HTERT RPE-1 (cell line): ENCODE data around the gene FAM78B.

Experiments
- in situ Hi-C: fragments of 300-500 bp; cut with MboI; formaldehyde crosslinking; loops from 4 replicates; pipeline ENCODE4 v1.14.3; 2020; ENCODE audit warnings: low sequenced_read_pairs

FAM78B gene

DNA sequence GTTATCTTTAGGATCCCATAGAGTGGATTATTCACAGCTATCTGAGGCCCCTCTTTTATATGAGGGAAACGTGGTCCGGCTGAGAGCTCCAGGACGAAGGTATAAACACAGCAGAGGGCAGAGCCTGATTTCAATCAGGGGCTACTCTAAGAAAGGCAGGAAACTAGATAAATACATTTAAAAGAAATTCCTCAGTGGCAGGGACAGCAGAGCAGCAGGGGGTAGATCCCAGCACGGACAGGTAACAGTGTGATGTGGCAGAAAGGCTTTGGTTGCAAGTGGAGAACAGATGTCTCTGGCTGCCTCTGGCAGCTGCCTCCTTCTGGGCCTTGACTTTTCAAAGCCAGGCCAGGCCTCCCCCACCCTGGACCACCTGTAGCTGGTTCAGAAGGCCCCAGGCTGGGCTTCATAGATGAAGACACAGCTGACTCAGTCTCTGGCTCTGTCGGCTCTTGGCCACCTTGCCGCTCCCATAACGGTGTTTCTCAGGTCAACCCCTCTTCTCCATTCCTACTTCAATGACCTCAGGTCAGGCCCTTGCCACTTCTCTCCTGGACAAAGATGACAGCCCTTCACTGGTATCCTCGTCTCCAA, 43.8 kb downstream of the FAM78B start:
- in situ Hi-C loops: no loop called here

DNA sequence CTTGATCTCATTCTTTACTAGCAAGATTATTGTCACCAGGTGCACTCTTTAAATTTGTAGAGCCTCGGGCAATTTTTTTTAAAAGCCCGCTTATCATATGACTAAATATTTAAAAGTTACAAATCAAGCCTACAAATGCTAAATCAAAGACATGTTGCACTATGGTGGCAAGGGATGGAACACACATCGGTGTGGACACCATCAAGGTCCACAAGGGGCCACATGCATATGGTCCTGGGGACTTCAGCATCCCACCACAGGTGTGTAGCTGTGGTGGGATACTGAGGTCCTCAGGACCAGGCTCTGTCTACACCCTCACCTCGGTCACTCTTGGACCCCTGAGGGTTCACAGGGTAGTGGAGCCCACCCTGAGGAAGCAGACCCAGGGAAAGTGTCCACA, 45.8 kb downstream of the FAM78B start:
- in situ Hi-C loops: no loop called here

DNA sequence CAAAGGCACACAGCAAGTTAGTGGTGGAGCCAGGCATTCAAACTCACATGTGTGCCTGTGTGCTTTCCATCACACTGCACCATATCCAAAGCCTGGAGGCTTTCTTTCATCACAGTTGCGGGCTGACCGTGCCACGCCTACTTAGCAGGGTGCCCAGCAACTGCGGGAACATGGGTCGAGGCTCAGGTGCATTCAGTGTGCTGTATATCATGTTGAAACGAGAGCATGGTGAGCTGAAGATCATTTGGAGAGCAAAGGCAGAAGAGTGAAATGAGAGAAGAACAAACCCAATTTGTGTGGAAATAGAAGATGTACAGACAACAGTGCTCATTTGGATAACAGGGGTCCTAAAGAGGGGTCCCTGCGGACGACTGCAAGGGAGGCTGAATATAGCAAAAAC, 46.5 kb downstream of the FAM78B start:
- in situ Hi-C loops: no loop called here

DNA sequence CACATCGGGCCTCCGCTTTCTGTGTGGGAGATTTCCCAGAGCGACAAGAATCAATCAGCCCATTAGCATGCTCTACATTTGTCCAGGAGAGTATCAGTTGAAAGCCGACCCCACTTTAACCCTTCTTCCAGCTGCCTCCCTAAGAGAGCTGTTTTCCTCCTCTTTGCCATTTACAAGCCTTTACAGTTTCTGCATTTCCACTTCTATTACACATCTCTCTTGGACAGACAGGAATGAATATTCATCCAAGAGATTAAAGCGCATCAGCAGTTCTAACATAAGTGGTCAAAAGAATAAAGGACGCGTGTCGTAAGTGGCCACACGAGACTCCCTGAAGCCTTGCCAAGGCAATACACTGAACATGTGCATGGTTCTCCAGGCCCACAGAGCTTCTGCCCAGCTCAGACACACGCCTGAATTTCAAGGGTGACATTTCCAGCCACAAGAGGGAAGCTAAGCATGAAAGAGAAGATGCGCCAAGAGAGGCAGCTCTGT, 47.3 kb downstream of the FAM78B start:
- in situ Hi-C loops: no loop called here

DNA sequence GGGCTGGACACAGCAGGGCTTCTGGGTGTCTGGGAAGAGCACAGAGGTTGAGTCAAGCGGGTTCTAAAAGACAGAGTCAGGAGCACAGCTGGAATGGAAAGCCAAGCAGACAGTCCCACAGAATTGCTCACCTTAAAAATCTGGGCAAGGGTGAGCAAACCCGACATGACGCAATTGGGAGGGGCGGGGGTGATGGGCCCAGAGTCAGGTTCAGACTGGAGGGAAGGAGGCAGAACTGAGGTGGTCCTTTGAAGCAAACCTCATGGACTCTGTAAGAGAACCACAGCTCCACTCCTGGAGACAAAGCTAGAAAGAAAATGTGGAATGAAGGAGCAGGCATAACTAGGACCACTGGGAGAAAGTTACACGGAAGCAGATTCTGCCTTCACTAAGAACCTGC, 49.0 kb downstream of the FAM78B start:
- in situ Hi-C loops: no loop called here

DNA sequence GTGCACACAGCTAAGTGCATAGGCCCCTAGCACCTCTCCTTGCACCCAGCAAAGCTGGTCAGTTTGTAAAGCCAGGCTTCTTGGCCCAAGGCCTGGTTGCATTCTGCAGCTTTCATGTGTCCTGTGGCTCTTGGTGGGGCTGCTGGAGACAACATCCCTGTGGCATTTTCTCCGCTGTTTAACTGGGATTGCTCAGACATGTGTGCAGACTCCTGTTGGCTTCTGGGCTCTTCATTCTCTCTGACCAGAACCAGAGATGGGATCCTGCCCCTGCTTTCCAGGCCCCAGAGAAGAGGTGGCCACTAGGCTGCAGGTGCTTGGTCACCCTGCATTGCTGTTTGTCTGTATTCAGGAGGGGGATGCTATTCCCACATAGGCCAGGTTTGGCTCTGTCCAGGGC, 50.8 kb downstream of the FAM78B start:
- in situ Hi-C loops: no loop called here

DNA sequence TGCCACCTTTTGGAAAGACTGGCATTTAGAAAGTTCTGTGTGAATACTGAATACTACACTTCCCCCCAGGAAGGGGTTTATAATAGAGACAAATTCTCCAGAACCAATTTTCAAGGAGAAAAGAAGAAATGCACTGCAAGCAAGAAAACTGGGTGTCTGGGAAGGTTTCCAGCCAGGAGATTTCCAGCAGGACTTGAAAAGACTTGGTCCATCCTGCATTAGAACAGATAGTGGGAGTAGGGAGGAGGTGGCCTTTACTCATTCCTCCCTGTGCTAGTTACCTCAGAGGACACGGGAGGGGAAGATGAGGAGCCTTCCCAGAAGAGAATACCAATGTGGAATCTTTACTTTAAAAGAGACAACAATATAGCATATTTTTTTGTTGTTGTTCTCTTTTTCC, 52.4 kb downstream of the FAM78B start:
- in situ Hi-C loops: no loop called here

DNA sequence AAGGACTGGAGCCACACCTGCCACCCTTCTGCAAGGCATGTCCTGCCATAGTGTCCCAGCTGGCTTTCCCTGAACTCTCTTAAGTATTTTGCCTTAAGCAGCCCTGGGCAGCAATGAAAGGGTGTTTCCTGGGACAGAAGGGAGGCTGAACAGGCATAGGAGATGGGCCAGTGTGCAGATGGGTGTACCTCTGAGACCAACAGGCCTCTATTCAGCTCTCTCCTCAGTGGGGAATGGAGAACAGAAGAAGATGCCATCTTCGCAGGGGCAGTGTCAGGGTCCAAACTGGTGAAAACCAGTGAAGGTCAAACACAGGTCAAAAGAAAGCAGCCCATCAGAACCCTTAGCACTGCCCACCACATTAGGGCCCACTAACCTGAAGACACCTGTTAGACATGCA, 53.2 kb downstream of the FAM78B start:
- in situ Hi-C loops: no loop called here

DNA sequence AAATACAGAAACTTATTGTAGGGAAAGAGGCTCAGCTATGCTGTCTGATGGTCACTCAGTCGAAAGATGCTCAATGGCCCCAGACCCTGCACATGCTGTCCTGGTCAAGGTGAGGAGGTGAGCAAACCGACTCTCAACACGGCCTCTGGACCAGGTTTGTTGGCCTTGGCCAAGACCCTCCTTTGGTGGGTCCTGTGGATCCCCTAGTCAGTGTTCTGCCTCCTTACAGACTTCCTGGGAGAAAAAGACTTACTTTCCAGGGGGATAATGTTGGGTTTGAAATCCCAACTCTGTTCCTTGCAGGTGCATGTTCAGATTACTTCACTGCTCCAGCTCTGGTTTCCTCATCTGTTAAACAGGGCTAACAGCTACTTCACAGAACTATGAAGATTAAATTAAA, 53.8 kb downstream of the FAM78B start:
- in situ Hi-C loops: no loop called here

DNA sequence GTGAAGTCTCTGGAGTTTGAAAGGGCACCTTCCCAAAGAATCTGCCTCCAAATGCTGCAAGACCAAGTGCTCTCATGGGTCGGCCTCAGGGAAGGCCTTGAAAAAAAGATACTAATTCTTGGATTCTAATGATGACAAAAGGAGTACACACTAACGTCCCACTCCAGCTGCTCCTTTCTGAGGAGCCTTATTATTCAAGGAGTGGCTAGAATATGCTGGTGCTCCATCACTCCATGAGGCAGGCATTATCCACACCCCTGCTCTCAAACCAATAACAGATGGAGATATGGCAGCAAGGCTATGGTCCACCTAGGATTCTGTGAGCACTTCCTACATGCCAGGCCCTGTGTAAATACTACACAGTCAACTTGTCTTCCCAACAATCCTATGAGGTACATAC, 54.4 kb downstream of the FAM78B start:
- in situ Hi-C loops: no loop called here

DNA sequence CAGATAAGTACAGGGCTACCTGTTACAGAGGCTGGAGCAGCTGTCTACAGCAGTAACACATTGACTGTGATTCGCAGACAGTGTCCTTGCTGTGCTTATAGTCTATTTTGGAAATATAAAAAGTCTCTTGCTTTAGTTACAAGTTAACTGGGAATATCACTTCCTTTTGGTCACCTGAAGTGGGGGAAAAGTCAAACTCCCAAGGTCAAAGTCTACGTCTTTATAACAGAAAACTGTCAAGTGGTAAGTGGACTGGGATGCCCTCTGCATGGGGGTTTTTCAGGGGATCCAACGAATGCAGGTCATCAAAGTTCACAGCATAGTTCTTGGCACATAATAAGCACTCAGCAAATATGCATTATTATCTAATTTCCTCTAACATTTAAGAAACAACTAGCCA, 55.4 kb downstream of the FAM78B start:
- in situ Hi-C loops: no loop called here

DNA sequence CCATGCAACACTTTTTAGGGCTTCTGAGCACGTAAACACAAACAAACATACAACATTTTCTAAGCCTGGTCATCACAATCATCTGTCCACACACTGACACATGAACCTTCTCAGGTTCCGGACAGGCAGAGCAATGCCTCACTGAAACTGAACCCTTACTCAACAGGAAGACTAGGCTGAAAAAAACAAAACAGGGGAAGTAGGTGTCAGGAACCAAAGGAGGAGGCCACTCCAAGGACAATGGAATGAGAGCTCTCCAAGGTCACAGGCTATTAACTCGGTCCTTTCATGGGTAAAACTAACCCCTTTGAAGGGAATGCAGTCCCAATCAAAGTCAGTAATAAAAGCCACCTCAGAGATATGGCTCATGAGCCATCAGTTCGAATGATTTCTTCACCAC, 76.6 kb downstream of the FAM78B start:
- in situ Hi-C loops: no loop called here

DNA sequence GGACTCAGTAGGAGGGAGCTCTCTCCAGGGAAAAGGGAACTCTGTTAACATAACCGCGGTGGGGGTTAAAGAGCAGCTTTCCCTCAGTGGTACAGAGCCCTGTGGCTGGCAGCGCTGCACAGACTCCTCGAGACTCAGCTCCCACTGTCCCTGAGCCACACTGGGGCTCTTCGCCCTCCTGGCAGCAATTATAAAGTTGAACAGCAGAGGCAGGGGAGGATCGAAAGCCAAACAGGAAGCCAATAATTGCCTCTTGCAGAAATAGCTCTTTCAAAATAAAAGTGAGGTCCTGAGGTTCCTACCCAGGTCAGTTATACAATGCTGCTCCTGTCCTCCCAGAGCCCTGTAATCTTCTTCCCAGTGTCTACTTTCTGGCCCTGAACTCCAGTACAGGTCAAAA, 77.0 kb downstream of the FAM78B start:
- in situ Hi-C loops: no loop called here

DNA sequence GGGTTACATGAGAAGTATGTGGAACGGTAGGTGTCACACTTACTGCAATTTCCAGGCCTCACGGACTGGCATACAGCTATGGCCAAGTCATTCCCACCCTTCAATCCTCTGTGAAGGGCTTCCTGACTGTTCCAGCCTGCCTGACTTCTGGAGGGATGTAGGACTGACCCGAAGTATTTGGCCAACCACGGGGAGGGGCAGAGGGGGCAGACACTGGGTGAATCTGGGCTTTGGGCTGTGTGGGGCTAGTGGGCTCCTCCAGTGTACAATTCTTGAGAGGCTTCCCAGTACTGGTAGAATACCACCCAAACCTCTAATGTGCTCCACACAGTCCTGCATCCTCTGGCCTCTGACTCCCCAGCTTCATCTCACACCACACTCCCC, 78.2 kb downstream of the FAM78B start:
- in situ Hi-C loops: no loop called here

DNA sequence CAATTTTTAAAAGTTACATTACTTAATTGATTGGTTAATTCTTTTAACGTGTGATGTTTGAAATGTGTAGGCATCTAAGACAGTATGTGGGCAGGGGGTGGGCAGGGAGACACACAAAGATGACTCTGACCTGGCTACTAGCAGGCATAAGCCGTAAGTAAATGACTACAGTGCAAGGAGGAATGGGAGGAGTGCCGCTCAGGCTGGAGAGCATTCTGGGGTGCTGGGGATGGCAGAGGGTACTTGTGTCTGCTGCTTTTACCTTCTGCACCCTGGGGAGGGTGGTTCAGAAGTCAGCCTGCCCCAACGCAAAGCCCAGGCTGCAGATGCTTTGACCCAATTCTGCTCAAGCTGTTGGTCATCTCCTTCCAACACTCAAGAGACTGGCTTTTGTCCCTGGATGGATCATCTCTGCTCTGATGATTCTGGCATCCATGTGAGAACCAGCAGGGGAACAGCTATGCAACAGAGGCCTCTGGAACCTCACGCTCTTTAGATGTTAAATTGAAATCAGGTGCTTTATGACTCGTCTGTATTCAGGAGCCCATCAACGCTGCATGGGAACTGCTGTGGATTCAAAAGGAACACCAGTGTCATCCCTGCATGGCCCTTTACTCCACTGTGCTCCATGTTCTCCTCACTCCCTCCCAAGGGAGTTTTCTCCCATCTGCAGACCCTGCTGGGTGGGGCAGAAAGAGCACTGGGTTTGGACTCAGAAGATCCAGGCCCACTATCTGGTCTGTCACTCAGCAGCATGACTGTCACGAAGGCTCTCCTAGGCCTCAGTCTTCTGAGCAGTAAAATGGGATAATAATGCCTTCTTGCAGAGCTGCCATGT, 78.8 kb downstream of the FAM78B start:
- in situ Hi-C loops: no loop called here

DNA sequence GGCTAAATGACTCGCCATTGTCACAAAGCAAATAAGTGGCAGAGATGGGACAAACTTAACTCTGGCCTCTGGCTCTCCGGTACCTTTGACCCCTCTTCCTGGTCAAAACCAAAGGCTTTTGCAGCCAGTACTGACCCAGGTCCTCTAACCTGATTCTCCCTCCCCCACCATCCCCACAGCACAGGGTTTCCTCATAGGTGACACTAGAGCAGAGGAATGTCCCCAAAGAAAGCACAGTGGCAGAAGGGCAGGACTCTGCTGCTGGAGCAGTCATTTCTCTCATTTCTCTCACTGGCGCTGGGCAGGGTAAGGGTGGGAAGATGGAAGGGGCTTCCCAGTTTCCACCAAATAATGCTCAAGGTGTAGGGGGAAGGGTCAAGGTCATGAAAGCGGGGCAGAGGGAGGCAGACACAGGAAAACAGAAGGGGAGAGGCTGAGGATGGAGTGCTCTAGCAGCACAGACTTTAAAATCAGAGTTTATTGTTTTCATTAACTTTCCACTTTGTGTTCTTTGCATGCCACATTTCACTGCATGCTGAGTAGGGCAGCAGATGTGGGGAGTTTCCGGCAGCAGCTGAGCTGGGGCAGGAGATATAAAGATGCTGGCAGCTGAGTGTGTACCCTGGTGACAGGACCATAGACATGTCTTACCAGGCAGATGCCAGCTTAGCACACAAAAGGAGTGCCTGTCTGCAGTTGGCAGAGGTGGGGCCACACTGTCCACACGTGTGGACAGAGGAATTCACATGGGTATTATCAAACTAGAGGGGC, 80.5 kb downstream of the FAM78B start:
- in situ Hi-C loops: no loop called here

DNA sequence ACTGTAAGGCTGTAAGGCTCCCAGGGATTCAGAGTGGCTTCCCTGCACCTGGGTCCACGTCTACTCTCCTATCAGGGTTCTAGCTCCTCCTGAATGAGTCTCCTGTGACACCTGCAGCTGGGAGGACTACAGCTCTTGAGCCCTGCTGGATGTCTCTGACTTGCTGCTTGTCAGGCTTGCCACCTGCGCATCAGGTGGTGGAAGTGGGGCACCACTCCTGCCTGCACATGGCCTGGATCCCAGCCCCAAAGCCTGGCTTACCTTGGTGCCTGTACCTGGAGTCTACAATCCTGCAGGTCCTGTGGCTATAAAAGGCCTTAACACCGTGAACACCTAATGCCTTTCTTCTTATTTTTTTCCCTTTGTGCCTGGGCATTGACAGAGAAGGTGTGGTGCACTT, 82.2 kb downstream of the FAM78B start:
- in situ Hi-C loops: no loop called here

DNA sequence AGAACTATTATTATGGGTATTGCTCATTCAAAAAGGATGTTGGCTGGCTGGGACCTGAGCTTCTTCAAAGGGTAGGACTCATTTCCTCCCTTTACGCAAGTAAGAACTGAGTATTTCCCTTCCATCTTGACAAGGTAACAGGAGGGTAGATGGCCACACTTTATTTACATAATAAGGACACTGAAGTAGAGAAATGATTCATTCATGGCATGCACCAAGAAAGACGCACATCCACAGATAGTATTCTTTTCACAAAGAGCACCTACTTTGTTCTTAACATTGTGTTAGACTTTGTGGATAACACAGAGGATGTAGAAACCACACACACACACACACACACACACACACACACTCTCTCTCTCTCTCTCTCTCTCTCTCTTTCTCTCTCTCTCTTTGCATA, 82.9 kb downstream of the FAM78B start:
- in situ Hi-C loops: no loop called here

DNA sequence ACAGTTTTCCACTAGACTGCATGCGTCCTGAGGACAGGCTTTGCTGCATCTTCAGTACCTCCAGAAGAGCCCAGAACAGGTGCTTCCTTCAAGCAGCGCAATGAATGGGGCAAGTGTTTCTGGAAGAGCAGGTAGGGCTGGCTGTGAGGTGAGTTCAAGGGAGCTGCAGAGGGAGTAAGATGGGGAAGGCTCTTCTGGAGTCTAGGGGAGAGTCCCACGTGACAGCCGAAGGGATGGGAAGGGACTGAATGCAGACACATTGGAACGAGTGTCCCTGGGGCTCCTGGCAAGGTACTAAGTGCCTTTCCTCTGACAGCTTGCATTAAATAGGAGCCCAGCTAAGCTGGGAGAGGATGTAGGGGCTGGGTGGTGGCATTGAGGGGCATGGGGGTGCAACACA, 84.2 kb downstream of the FAM78B start:
- in situ Hi-C loops: no loop called here

DNA sequence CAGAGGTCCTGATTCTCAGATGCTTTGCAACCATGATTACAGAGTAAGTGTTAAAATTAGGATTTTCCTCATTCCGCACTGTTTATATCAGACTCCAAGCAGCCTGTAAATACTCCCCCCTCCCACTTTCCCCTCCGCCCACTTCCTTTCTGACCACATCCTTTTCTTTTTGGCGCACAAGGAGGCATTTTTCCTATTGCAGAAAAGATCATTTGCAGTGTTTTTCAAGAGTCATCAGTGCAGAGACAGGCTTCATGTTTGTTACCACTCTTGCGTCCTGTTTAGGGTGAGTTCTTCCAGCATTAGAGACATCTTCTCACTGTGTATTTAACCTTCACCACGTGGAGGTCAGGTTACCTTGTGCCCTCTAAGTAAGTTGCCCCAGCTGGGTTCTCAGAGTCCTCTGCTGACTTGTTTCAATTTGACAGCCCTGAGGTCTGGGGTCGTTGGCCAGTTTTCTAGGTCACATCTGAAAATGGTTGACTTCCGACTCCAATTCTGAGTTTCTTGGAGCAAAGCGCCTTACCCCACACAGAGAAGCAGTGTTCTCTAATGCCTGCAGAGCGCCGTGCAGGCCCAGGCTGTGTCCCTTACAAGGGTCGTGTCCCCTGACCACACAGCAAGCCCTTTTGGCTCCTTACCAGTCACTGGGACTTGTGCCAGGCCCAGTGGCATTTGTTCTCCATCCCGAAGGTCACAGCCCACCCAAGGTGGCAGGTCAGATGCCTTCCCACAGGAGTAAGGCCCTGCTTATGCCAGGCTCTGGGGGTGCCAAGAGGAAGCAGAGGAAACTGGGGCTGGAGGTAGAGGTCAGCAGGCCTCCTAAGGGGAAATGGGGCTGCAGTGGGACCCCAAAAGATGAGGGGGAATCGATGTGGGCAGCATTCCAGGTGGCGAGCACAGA, 85.6 kb downstream of the FAM78B start:
- in situ Hi-C loops: no loop called here
